IPS DF 4.7 (cell line): ENCODE measurements around the gene EVA1B.

Source experiments
- DNase-seq: peaks from one replicate; pipeline ENCODE4 v3.0.0-alpha.2; 2013; ENCODE audit warnings: low spot score; ENCODE audit errors: extremely low read depth

EVA1B gene

DNA sequence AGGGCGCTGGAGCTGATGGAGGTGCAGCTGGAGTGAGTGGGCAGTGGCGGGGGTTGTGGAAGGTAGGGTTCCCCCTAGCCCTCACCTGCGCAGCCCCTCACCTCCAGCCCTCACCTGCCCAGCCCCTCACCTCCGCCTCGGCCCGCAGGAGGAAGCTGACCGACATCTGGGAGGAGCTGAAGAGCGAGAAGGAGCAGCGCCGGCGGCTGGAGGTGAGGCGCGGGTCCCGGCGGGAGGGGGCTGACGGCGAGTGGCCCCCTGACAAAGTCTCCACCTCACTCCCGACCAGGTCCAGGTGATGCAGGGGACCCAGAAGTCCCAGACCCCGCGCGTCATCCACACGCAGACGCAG is 2.7 kb downstream of the EVA1B start:
- DNase-seq, result no peak

DNA sequence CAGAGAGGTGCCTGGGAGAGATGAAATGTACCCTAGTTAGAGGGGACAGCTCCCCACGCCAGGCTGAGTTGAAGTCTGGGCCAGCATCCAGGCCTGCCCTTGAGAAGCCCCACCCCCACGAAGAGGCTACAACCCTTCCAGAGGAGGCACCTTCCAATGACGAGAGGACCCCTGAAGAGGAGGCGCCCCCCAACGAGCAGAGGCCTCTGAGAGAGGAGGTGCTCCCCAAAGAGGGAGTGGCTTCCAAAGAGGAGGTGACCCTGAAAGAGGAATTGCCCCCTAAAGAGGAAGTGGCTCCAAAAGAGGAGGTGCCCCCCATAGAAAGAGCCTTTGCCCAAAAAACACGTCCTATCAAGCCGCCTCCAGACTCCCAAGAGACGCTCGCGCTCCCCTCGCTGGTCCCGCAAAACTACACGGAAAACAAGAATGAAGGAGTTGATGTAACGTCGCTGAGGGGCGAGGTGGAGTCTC is 3.1 kb downstream of the EVA1B start:
- DNase-seq, result no peak

DNA sequence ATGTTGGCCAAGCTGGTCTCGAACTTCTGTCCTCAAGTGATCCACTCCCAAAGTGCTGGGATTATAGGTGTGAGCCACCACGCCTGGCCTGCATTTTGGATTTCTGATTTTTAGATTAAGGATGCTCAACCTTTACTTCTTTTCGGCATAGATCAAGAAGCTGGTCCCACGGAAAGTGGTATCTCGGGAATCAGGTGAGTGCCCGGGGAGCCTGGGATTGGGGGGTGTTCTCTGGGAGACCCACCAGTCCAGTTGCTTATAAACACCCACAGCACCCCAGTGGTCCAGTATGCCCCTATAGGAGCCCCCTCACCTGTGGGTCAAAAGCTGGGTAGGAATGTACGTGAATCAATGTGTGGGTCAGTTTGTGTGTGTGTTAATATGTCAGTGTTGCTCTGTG is 14.0 kb downstream of the EVA1B start:
- no peak for DNase-seq

DNA sequence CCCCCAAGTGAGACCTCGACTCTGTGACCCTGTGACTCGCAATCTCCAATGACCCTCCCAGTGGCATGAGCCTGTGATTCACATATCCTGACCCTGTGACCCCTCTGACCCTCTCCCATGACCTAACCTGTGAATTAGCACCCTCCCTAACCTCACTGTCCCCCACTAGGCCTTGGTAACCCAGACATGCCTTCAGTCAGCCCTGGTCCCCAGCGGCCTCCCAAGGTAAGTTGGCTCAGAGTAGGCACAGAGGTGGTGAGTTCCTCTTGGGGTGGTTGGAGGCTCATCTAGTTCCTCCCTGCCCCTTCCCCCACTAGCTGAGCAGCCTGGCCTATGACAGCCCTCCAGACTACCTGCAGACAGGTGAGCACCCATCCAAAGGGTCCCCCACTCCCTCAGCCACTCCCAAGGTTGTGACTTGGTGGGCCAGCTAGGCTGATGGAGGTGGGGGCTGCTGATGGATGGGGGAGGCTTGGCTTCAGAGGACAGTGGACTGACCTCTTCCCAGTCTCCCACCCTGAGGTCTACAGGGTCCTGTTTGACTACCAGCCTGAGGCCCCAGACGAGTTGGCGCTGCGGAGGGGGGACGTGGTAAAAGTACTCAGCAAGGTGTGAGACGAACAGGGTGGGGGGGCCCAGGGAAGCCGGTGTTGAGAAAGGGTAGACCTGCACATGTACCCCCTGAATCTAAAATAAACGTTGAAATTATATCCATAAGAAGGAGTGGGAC is 15.7 kb downstream of the EVA1B start:
- DNase-seq, result no peak

DNA sequence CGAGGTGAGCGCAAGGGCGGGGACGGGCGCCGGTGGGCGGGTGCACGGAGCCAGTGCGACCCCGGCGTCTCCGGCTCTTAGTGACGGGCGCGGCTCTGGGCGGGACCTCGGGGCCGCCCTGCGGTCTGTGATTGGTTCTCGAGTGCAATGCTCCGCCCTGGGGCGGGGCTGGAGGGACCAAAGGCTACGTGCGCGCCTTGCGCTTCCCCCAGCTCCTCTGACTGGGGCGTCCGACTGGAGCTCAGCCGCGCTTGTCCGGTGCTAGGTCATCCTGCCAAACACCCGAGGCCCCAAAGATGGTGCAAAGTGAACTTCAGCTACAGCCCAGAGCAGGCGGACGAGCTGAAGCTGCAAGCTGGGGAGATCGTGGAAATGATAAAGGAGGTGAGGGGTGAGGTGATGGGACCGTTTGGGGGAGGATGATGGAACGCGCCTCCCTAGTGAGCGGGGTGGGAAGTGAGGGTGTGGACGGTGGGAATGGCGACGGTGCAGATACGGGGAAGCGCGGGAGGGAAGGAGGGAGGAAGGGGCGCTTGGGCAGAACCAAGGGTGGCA is 16.5 kb downstream of the EVA1B start:
- DNase-seq, result no peak

DNA sequence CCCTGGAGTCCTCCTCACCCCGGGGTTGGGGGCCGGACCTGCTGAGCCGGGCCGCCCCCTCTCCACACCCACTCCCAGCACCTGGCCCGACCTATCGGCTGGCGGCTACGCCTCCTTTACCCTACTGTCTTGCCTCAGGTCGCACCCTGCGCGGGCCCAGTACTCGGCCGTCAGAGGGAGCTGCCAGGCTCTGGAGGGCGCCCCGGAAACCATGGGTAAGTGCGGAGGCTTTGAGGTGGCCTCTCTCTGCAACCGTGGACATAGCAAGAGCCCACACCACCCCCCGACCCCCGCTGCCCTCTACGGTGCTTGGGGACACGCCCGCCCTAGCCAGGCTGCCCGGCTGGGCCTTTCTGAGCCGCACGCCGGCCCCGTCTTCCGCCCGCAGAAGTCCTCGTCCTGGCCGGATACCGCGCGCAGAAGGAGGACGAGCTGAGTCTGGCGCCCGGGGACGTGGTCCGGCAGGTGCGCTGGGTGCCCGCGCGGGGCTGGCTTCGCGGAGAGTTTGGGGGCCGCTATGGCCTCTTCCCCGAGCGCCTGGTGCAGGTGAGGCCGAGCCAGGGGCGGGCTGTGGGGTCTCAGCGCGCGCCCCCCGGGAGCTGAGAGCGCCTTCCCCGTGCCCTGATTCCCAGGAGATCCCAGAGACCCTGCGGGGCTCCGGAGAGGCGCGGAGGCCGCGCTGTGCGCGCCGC is 17.1 kb downstream of the EVA1B start, which contains the start of gene SH3D21:
SH3D21 (plus strand) TSS at position 159 of the 692 bp plus-strand sequence; CDS start at position 212, 53 bp downstream.
- DNase-seq, result no peak

DNA sequence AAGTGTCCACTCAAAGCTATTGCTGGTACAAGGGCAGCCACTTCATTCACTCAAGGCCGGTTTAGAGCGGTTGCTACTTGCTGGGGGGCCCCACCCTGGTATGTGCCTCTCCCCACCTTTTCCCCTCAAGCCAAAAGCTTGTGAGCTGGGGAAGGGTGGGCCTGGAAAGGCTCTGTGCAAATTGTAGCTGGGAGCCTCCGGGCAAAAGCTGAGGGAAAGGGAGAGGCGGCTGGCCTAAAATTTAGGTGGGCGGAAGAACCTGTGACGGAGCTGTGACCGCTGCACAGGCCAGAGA is 17.6 kb downstream of the EVA1B start:
- DNase-seq, result no peak

DNA sequence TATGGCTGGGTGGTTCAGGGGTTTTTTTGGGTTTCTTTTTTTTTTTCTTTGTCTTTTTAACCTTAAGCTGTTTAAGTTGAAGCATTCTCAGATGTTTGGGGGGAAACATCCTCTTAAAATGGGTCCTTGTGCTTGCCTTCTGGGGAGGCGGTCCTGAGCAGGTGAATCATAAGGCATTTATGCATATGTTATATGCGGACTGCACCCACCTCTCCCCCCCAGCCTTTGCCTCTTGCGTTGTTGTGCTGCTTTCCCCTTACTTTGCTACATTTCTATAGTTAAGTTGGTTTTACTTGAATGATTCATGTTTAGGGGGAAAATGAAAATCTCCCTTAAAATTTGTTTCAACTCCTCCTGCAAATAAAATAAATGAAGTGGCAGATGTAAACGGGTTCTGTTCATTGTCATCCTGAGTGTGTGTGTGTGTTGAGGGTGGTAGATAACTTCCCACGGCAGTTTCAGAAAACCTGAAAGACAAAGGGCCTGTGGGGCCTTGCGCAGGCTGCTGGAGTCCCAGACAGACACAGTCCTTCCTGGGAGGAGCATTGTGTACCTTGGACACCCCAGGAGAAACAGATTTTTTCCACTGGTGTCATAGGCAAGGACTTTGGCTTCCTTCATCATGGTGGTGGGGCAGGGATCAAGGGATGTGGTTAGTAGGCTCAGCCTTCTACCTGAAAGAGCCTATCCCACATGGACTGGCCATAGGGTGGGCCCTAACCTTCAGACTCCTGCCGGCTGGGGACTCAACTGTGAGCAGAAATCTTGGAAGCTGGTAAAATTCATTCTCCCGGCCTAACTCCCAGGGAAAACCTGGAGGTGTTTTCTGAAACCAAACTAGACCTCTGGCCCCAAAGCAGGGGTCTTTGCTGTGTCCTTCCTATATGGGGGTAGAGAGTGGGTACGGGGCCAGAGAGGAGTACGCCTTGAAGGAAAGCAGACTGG is 18.2 kb downstream of the EVA1B start:
- no peak for DNase-seq

DNA sequence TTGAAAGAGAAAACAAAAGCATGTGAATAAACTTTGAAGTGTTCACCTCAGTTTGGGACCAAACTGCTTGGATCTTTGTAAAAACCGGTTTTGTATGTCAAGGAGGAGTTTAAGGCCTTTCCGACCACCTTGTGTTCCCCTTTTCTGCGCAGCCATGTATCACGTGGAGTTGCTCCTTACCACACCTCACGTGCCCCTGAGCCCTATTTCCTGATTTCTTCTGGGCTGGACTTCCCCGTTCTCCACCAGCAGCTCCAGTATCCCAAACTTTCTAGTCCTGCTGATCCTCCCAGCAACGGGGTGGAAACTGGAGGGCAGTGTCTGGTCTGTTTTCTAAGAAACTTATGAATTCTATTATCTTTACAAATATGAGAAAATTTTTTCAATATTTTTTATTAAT is 18.9 kb downstream of the EVA1B start:
- no peak for DNase-seq

DNA sequence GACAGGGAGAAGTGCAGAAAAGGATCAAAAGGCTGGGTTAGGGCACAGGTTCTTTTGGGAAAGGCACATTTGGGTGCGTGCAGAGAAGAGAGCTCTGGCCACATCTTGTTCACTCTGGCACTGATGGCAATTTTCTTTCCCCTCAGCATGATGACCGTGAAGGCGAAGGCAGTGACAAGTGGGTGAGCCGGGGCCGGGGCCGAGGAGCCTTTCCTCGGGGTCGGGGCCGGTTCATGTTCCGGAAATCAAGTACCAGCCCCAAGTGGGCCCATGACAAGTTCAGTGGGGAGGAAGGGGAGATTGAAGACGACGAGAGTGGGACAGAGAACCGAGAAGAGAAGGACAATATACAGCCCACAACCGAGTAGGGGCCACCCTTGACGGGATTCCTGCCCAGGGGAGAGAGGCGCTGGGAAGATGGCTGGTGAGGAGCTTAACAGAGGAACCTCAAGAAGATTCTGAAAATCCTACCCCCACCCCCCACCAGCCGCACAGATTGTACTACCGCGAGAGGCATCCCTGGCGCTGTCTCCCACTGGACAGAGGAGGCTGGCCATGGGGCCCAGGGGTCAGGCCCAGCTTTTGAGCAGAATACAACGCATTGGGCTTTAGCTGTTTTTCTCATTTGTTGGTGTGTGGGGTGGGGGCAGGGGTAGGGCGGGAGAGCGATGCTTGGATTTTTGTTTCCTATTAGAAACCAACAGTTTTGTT is 19.6 kb downstream of the EVA1B start:
- no peak for DNase-seq

DNA sequence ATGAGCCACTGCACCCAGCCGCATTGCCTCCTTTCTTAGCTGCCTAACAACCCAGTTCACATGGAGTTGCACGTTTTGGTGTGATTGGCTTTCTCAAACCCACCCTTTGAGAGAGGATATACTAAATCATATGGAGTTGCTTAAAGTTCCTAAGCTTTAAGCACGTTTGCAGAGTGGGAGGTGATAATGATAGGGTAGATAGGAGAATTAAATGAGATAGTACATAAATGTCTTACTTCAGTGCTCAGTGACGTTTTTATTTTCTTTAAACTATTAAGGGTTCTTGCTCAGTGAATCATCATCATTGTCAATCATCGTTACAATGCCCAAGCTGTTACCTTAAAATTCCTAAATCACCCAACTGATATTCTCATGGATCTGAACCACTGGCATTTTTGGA is 20.2 kb downstream of the EVA1B start:
- no peak for DNase-seq

DNA sequence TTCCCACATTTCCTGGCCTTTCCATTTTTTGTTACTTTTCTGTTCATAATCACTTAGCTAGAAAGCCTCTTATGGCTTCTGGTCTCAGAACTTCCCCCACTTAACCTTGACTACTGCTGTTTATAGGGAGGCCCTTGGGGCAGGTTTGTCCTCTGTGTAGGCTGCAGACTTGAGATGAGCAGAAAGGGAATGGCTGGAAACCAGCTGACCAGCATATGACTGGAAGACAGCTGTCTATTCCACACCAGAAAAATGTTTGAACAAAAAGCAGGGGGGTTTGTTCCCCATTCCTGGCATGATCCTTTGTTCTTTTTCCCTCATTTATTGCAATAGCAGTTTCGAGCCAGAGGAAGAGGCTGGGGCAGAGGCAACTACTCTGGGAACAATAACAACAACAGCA is 22.2 kb downstream of the EVA1B start:
- DNase-seq, result no peak

DNA sequence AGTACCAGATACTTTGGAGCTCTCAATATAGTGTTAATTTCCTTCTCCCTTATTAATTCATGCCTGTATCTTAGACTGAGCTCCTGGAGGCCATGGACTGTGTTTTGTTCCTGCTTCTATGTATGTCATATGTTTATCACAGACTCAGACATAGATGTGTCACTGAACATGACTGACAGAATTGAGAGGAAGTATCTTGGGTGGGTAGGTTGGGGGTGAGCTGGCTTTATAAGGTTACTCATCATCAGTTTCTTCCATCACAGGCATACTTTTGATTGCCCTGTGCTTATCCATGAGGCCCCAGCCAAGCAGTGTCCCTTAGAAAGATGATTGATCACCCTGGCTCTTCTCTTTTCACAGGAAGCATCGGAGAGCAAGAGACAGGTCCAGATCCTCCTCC is 22.9 kb downstream of the EVA1B start:
- no peak for DNase-seq

DNA sequence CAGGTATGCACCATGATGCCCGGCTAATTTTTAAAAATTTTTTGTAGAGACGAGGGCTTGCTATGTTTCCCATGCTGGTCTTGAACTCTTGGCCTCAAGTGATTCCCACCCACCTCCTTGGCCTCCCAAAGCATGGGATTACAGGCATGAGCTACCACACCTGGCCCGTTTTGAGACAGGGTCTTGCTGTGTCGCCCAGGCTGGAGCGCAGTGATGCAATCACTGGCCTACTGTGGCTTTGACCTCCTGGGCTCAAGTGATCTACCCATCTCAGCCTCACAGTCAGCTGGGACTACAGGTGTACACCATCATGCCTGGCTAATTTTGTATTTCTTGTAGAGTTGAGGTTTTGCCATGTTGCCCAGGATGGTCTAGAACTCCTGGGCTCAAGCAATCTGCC is 24.8 kb downstream of the EVA1B start:
- DNase-seq, result no peak

DNA sequence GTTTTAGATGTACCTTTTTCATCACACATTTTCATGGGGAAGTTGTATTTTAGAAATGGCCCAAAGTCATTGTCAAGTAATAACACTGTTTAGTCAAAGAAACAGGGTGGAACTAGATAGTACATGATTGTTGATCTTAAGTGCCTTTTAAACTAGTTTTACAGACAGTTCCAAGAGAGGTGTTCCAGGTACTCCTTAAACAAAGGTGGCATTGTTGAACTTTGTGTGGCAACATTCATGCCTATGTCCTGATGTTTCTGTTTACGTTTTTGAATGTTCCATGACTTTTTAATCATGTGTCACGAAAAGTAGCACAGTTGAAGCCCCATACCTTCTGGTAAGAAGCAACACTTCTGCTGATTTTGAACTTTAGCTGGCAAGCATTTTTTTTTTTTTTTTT is 26.4 kb downstream of the EVA1B start:
- no peak for DNase-seq

DNA sequence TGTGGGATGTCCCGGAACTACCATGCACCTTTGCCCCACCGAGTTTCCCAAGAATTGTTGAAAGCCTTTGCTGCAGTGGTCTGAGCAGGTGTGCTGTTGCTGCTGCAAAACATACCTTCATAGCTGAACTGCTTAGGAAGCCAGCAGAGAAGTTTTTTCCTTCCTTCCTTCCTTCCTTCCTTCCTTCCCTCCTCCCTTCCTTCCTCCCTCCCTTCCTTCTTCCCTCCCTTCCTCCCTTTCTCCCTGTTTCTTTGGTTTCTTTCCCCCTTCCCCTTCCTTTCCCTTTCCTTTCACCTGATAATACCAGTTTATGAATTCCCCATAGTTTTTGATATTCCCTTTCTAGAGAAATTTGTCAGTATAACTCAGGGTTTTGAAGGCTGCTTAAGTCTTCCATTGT is 28.1 kb downstream of the EVA1B start:
- DNase-seq, result no peak

DNA sequence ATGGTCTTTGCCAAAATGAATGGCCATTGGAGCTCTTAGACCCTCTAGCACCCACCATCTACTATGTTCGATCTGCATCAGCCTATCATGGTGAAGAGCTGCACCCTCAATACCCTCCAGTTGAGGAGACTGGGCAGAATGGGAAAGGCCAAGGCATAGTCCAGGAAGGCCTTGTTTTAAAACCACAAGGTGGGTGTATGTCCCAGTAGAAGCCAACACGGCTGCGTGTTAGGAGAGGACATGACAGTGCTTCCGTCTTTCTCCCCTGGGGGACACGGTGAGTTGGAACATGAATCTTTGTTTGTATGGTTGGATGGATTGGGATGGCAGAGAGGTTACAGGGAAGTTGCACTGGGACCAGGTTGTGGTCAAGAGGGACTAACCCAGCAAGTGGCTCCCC is 35.9 kb downstream of the EVA1B start:
- DNase-seq, result no peak

DNA sequence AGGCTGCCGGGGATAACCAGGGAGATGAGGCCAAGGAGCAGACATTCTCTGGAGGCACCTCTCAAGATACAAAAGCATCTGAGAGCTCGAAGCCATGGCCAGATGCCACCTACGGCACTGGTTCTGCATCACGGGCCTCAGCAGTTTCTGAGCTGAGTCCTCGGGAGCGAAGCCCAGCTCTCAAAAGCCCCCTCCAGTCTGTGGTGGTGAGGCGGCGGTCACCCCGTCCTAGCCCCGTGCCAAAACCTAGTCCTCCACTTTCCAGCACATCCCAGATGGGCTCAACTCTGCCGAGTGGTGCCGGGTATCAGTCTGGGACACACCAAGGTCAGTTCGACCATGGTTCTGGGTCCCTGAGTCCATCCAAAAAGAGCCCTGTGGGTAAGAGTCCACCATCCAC is 36.6 kb downstream of the EVA1B start:
- no peak for DNase-seq

DNA sequence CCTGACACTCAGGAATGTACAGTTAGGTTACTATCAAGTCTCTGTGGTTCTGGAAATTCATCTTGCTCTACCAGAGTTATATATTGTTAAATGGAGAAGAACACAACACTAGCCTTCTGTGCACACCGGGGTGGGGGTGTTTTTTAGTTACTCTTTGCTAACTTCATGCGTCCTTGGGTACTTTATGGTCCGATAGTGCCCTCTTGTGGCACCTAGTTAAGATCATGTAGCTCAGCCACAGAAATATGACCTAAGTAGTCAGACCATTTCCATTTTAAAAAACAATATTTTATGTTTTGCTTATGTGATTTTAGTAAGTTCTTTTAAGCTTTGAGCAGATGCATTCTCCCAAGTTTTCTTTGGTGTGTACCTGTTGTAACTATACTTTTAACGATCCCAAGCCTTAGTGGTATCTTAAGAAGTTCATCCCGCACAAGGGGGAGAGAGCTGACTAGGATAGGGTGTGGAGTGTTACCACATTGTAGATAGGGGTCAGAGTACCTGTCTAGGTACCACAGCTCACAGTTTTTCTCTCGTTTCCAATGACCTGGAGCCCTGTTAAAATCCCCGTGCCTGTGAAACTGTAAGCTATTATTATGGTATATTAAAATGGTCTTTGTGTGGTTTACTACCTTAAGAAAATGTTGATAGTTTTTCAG is 37.9 kb downstream of the EVA1B start:
- DNase-seq, result peak; percentile 60

DNA sequence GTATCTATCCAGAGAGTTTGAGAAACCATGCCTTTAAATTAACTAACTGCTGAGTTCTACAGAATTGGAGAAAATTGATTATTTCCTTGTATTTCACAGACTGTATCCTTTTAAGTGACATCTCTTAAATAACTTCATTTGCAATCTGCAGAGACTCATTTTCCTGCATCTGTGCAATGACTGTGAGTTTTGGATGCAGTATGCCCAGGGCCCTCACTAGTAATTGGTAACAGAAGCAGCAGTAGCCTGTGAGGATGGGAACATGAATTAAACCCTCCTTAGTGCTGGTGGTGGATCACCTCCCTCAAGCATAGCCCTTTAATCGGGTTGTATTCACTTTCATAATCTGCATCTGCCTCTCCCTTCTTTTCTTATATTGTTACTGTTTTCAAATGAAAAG is 38.9 kb downstream of the EVA1B start:
- no peak for DNase-seq

DNA sequence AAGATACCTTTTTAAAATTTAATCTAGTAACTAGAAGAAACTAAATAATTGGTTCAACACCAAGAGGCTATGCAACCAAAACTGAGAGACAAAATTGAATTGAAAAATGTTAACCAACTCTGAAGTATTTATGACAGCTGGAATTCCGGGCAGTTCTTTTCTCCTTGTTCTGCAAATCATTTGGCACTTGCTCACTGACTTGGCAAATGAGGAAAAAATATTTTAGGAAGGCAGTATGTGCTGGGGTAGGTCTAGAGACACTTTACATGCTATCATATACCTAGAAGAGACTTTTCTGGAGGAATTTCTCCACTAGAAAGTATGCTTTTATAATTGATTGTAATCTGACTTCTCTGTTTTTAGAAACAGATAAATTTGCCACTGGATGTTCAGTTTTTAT is 39.4 kb downstream of the EVA1B start:
- no peak for DNase-seq
